GM21825 (cell line): ENCODE data around the gene WDR70.
"Not testable (repeated sequence)": the region's sequence is repeated elsewhere in the genome, so short reads cannot be mapped to it uniquely, and the experiment has no call there.

Experiments
- ATAC-seq: cut with Tn5 transposase; IDR thresholded peaks from one replicate; pipeline ENCODE4 v1.9.1; 2021; ENCODE audit warnings: mild to moderate bottlenecking, moderate library complexity; ENCODE audit not compliant: unreplicated experiment

The WDR70 gene

GRCh38 chr5:37568018-37568753, 189.1 kb downstream of the WDR70 start:
- no peak for ATAC-seq

- ATAC-seq = no peak
Measured at GRCh38 chr5:37568893-37569292, 189.8 kb downstream of the WDR70 start.

- ATAC-seq = no peak
Measured at GRCh38 chr5:37569466-37569865, 190.3 kb downstream of the WDR70 start.

- ATAC-seq = no peak
Measured at GRCh38 chr5:37570597-37570996, 191.5 kb downstream of the WDR70 start.

- ATAC-seq = no peak
Measured at GRCh38 chr5:37571985-37572384, 192.9 kb downstream of the WDR70 start.

- no peak for ATAC-seq
Measured at GRCh38 chr5:37575541-37576489, 196.7 kb downstream of the WDR70 start.

GRCh38 chr5:37576552-37576951, 197.4 kb downstream of the WDR70 start:
- ATAC-seq = no peak

GRCh38 chr5:37578176-37578575, 199.1 kb downstream of the WDR70 start:
- ATAC-seq = no peak

- ATAC-seq = no peak
Measured at GRCh38 chr5:37580106-37580505, 201.0 kb downstream of the WDR70 start.

- ATAC-seq = no peak
Measured at GRCh38 chr5:37582202-37582601, 203.1 kb downstream of the WDR70 start.

- not testable (repeated sequence) for ATAC-seq
Measured at GRCh38 chr5:37593292-37593691, 214.2 kb downstream of the WDR70 start.

GRCh38 chr5:37594864-37595263, 215.7 kb downstream of the WDR70 start:
- not testable (repeated sequence) for ATAC-seq

GRCh38 chr5:37598733-37599132, 219.6 kb downstream of the WDR70 start:
- no peak for ATAC-seq

- ATAC-seq = no peak
Measured at GRCh38 chr5:37601163-37601562, 222.0 kb downstream of the WDR70 start.

GRCh38 chr5:37603072-37603471, 224.0 kb downstream of the WDR70 start:
- ATAC-seq = no peak

GRCh38 chr5:37604290-37604689, 225.2 kb downstream of the WDR70 start:
- no peak for ATAC-seq

- no peak for ATAC-seq
Measured at GRCh38 chr5:37606148-37606547, 227.0 kb downstream of the WDR70 start.

GRCh38 chr5:37606632-37607248, 227.6 kb downstream of the WDR70 start:
- ATAC-seq = no peak

- no peak for ATAC-seq
Measured at GRCh38 chr5:37615184-37615583, 236.1 kb downstream of the WDR70 start.

- no peak for ATAC-seq
Measured at GRCh38 chr5:37619353-37619752, 240.2 kb downstream of the WDR70 start.

GRCh38 chr5:37622354-37622753, 243.2 kb downstream of the WDR70 start:
- not testable (repeated sequence) for ATAC-seq
